Kidney glomerular epithelial cell (primary cell): ENCODE results near the gene TRIM43.
"Not testable (repeated sequence)": the region's sequence is repeated elsewhere in the genome, so short reads cannot be mapped to it uniquely, and the experiment has no call there.

Source experiments
- DNase-seq: peaks from one replicate; lab custom pipeline; 2025; lab: John Stamatoyannopoulos, UW

Gene TRIM43

DNA sequence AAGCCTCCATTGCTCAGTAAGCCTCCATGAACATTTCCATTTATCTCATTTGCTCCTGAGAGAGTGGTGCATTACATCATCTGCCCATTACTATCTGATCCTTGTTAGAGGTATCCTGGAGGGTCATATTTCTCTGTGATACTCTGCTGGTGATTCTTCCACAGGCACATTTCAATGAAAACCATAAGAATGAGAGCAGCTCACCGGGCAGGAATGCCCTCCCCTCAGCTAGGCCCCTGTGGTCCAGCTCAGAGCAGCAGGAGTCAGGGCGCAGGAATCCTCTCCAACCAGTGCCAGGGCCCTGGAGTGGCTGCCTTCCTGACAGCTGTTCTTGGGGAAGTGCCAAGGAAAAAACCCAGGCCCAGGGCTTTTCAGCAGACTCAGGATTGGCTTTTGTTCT, 50.0 kb downstream of the TRIM43 start:
- DNase-seq, result peak; percentile 74

DNA sequence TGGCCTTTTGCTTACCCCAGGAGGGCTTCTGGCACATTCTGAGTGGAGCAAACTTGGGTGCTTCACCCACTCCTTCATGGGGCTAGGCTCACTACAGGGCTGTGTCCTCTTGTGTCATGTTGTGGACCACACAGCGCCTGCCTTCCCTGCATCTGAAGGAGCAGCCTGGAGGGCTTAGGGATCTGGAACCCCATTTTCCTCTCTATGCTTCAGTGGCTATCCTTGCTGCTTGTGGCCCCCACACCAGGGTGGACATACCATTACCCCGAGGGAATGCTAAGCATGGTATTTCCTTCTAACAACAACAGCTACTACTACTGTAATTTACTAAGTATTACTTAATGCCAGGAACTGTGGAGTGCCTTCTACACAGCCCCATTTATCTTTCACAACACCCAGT, 50.6 kb downstream of the TRIM43 start:
- peak; percentile 37 for DNase-seq

DNA sequence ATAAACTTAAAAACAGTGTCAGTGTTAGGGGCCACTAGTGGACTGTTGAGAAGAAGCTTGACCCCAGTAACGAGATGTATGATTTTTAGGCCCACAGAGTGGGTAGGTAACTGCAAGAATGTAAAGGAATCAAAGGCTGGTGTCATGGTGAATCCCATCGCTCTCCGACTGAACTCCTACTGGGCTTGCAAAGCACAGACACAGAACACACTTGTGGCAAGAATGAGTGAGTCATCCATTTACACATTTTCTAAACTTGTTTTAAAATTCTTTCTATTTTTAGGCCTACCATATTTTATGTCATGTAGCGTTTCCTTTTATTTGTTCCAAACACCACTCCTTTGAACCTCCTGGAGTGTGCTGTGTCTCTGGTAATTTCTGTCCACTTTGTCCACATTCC, 51.1 kb downstream of the TRIM43 start:
- DNase-seq, result not testable (repeated sequence)

DNA sequence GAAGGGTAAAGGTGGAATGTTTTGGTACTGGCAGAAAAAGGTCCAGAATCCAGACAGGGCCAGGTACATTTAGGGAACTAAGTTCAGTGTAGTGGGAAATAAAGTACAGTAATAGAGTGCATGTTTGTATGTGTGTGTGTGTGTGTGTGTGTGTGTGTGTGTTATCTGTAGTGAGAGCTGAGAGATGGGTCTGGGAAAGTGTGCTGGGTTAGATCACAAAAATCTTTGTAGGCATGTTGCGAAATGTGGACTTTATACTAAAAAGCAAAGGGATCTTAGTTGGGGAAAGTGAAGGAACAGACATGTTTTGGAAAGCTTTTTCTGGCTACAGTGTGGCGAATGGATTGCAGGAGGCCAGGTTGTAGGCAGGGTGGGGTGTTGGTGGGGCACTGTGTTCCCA, 53.5 kb downstream of the TRIM43 start:
- not testable (repeated sequence) for DNase-seq

DNA sequence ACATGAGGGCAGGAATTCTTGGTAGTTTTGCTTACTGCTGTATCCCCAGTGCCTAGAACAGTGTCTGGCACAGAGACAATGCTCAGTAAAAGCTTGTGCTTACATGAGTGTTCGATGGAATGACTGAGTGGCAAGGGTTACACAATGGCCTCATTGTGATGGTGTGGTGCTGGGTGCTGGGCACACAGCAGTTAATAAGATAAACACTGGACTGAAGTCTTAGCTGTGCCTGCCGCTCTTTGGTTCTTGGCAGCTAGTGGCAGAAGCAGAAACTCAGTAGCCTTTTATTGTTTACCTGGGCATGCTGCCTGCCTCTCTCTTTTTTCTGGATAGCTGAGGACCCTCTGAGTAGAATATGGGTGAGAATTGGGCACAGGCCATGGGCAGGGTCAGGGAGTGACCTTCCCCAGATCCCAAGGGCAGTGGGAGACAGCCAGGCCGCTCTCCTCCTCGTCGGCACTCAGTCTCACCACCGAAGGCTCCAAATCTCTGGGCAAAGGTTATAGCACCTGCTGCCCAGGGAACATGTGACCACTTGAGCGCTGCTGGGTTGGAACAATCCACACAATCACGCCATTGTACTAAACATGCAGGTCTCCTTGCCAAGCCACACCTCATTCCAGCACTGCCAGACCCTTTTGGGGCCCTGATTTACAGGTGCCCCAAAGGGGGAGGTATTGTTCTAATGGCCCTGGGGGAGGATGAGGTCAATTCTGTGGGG, 54.6 kb downstream of the TRIM43 start:
- DNase-seq, result not testable (repeated sequence)

DNA sequence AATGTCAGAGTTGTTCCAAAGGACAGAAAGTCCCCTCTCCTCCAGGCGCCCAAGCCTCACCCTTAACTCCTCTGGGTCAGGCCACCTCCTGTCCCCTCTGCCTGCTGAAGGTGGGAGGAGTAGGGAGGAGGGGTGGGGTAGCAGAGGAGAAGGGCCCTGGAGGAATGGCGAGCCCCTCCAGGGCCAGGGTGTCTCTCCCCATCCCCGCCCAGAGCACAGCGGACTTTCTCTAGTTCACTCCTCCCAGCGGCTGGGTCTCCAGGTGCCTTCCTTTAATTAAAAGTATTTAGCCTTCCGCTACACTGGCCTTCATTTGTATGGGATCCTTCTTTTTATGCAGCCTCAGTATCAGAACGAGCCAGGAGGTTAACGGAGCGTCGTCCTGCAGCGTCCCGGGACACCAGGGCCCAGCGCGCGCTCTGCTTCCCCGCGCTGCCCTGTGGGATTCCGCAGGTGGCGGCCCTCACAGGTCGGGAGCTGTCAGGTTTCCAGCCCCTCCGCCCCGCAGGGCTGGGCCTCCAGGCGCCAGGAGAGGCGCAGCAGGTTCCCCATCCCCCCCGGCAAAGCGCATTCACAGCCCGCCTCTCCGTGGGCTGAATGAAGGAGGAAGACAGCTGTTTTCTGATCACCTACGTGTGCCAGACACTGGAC, 57.2 kb downstream of the TRIM43 start:
- not testable (repeated sequence) for DNase-seq
